Hematopoietic multipotent progenitor cell (in vitro differentiated cells): Measurements from ENCODE around the gene ALKBH5. TPM values are rescaled to one million over a fixed set of nuclear protein-coding genes. Genes with fewer than 3 reads are reported as not detected.

ENCODE experiments used
- DNase-seq, 3 donors: peaks; one replicate each; pipeline ENCODE4 v3.0.0-alpha.2; 2011 to 2015; ENCODE audit warnings: low read depth in 2 of 3, low spot score in 2 of 3
- total RNA-seq: library from RNA; depleted of rRNA; stranded (reverse); fragments of >200 nt; gene quantifications from one replicate; pipeline ENCODE4 v1.2.3, GENCODE V29; 2012

ALKBH5 gene
- total RNA-seq, 1 donor = 104 TPM

- DNase-seq = no peak
These were observed 73.8 kb downstream of the ALKBH5 start for GRCh38 chr17:18257268-18257981.

DNA sequence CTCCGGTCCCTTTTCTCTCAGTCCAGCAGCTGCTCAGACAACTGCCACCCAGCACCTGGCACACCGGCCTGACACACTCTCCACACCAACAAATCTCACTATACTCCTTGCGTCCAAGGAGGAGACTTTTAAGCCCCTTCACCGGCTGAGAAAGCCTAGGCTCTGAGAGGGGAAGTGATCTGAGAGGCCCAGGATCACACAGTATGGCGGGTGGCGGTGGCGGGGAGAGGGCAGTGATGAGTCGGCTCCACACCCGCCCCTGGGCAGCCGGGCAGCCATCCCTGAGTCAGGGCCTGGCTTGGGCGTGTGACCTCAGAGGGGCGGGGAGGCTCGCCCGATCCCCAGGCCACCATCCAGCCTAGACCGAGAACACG, 74.3 kb downstream of the ALKBH5 start:
- peak in 2 of 3 donors; percentile 61 to 62 for DNase-seq

- DNase-seq = peak; percentile 31 to 33 (median 33)
These were observed 74.9 kb downstream of the ALKBH5 start, which contains the start of gene FLII for GRCh38 chr17:18258356-18259038. Gene FLII, minus strand, starts transcription at chr17:18258738. Its CDS starts 48 bp downstream, at chr17:18258690.

Other genes with a start within 250 kb of the ALKBH5 start
- 23.4 TPM for gene TOM1L2, start 211.4 kb upstream of the ALKBH5 start, total RNA-seq
- gene DRC3, start 211.0 kb upstream of the ALKBH5 start, total RNA-seq = 1.3 TPM
- 40.1 TPM for gene ATPAF2, start 144.7 kb upstream of the ALKBH5 start, total RNA-seq
- gene GID4, start 144.4 kb upstream of the ALKBH5 start, total RNA-seq = 5.9 TPM
- 44.7 TPM for gene DRG2, start 95.9 kb upstream of the ALKBH5 start, total RNA-seq
- 1.6 TPM for gene MYO15A, start 75.1 kb upstream of the ALKBH5 start, total RNA-seq
- gene LLGL1, start 41.8 kb downstream of the ALKBH5 start, total RNA-seq = 34.5 TPM
- gene FLII, start 74.9 kb downstream of the ALKBH5 start, total RNA-seq = 378 TPM
- gene MIEF2, start 76.8 kb downstream of the ALKBH5 start, total RNA-seq = 33.7 TPM
- 38.8 TPM for gene TOP3A, start 131.2 kb downstream of the ALKBH5 start, total RNA-seq
- 30.2 TPM for gene SMCR8, start 131.5 kb downstream of the ALKBH5 start, total RNA-seq
- gene SHMT1, start 179.7 kb downstream of the ALKBH5 start, total RNA-seq = 18.9 TPM
- not detected for gene EVPLL, start 193.9 kb downstream of the ALKBH5 start, total RNA-seq